GM15510 (cell line): ENCODE results near the gene CHAF1A.

Experiments
- POLR2A ChIP-seq: IDR thresholded peaks from 3 replicates; pipeline ENCODE4 v1.6.1; 2011; ENCODE audit warnings: borderline replicate concordance; ENCODE audit not compliant: insufficient read length; ENCODE audit errors: extremely low read depth

CHAF1A gene

GRCh38 chr19:4445963-4446703 is 43.7 kb downstream of the CHAF1A start:
- no peak for TF ChIP-seq POLR2A

GRCh38 chr19:4446704-4447200 is 44.3 kb downstream of the CHAF1A start:
- TF ChIP-seq POLR2A: peak; percentile 8

- TF ChIP-seq POLR2A: no peak
Measured at GRCh38 chr19:4447327-4448146, 45.1 kb downstream of the CHAF1A start.

GRCh38 chr19:4448147-4448985 is 45.9 kb downstream of the CHAF1A start:
- no peak for TF ChIP-seq POLR2A

- peak; percentile 15 for TF ChIP-seq POLR2A
Measured at GRCh38 chr19:4449022-4449638, 46.7 kb downstream of the CHAF1A start.

- TF ChIP-seq POLR2A: no peak
Measured at GRCh38 chr19:4449639-4450028, 47.2 kb downstream of the CHAF1A start.

- no peak for TF ChIP-seq POLR2A
Measured at GRCh38 chr19:4452230-4452990, 50.0 kb downstream of the CHAF1A start.

- TF ChIP-seq POLR2A: no peak
Measured at GRCh38 chr19:4453232-4454179, 51.1 kb downstream of the CHAF1A start.

- no peak for TF ChIP-seq POLR2A
Measured at GRCh38 chr19:4454747-4455718, 52.6 kb downstream of the CHAF1A start.

GRCh38 chr19:4455719-4456475 is 53.5 kb downstream of the CHAF1A start:
- TF ChIP-seq POLR2A: no peak

- TF ChIP-seq POLR2A: no peak
Measured at GRCh38 chr19:4456476-4456842, 54.0 kb downstream of the CHAF1A start.
